Smooth muscle cell (in vitro differentiated cells): ENCODE results near the gene CISD2. TPM values are rescaled to one million over a fixed set of nuclear protein-coding genes. Genes with fewer than 3 reads are reported as not detected.

Source experiments
- DNase-seq: peaks from one replicate; lab custom pipeline; 2025; ENCODE audit not compliant: unreplicated experiment; lab: John Stamatoyannopoulos, UW
- H2AFZ ChIP-seq: fragments of 200-600 bp; sonication (generic); 2 replicates; pipeline ENCODE4 v1.6.0; 2016; ENCODE audit warnings: antibody characterized with exemption, low read depth, mild to moderate bottlenecking
- H3F3A ChIP-seq: fragments of 200-600 bp; sonication (generic); 2 replicates; pipeline ENCODE4 v1.6.0; 2017; ENCODE audit warnings: antibody characterized with exemption, low read depth
- H3K27ac ChIP-seq: fragments of 200-600 bp; sonication (generic); 2 replicates; pipeline ENCODE4 v1.5.1; 2016; ENCODE audit warnings: low read depth, mild to moderate bottlenecking
- H3K27me3 ChIP-seq: fragments of 200-600 bp; sonication (generic); 2 replicates; pipeline ENCODE4 v1.6.1; 2016; ENCODE audit warnings: low read depth, mild to moderate bottlenecking
- H3K36me3 ChIP-seq: fragments of 200-600 bp; sonication (generic); 2 replicates; pipeline ENCODE4 v1.5.1; 2016; ENCODE audit warnings: low read depth
- H3K4me1 ChIP-seq: fragments of 200-600 bp; sonication (generic); 2 replicates; pipeline ENCODE4 v1.5.1; 2016; ENCODE audit warnings: low read depth
- H3K4me2 ChIP-seq: fragments of 200-600 bp; sonication (generic); 2 replicates; pipeline ENCODE4 v1.6.0; 2016; ENCODE audit warnings: mild to moderate bottlenecking
- H3K4me3 ChIP-seq: fragments of 200-600 bp; sonication (generic); 2 replicates; pipeline ENCODE4 v1.5.1; 2016; ENCODE audit warnings: mild to moderate bottlenecking
- H3K79me2 ChIP-seq: fragments of 200-600 bp; sonication (generic); 2 replicates; pipeline ENCODE4 v1.6.0; 2016; ENCODE audit warnings: low read depth, mild to moderate bottlenecking
- H3K9ac ChIP-seq: fragments of 200-600 bp; sonication (generic); 2 replicates; pipeline ENCODE4 v1.6.0; 2016; ENCODE audit warnings: low read depth
- H3K9me3 ChIP-seq: fragments of 200-600 bp; sonication (generic); replicated peaks from 2 replicates; pipeline ENCODE4 v1.5.1; 2016; ENCODE audit warnings: low read depth
- H4K20me1 ChIP-seq: fragments of 200-600 bp; sonication (generic); 2 replicates; pipeline ENCODE4 v1.6.0; 2016; ENCODE audit warnings: low read depth
- CTCF ChIP-seq: fragments of 200-600 bp; sonication (generic); IDR thresholded peaks from 2 replicates; pipeline ENCODE4 v1.5.1; 2017; ENCODE audit warnings: borderline replicate concordance, mild to moderate bottlenecking, antibody characterized with exemption; ENCODE audit not compliant: insufficient read depth, poor library complexity, severe bottlenecking
- WGBS: methylation state at CpG from one replicate; pipeline ENCODE4 v1.1.7; 2016; ENCODE audit warnings: low lambda C conversion rate; 5-methylcytosine and 5-hydroxymethylcytosine counted together
- polyA plus RNA-seq: library from polyadenylated mRNA; unstranded; fragments of >200 nt; fragmentation: Nextera tagmentation; extraction: Ambion mirVana; gene quantifications from 2 replicates; pipeline ENCODE4 v1.2.1, GENCODE V29; 2016
- total RNA-seq: library from RNA; depleted of rRNA; stranded (reverse); fragments of >200 nt; gene quantifications from 2 replicates; pipeline ENCODE4 v1.2.3, GENCODE V29; 2014

CISD2 gene
- total and polyA plus RNA-seq, 2 experiments from 2014 or later: 57.6 to 65.7 TPM

GRCh38 chr4:102867278-102868152, 1.3 kb upstream of the CISD2 start:
- Histone ChIP-seq H3K4me3 (peak overlapping the region; percentile 85), H3K36me3 (no peaks in the 10 kb centered on the region), H3K4me1 (peaks cover 33% of the 10 kb centered on the region), H2AFZ (peak overlapping the region; percentile 90), H3K79me2 (peaks cover 58% of the 10 kb centered on the region), H4K20me1 (no peaks in the 10 kb centered on the region), H3F3A (no peaks in the 10 kb centered on the region), H3K27me3 (no peaks in the 10 kb centered on the region), H3K27ac (peak overlapping the region; percentile 96), H3K4me2 (peak overlapping the region; percentile 92), H3K9ac (no peak overlapping the region), H3K9me3 (no peaks in the 10 kb centered on the region)
- TF ChIP-seq CTCF: no peak
- 88% methylated on average over 12 of the region's 12 CpGs for WGBS
- no peak for DNase-seq

GRCh38 chr4:102868153-102868780, 525 bp upstream of the CISD2 start:
- Histone ChIP-seq H3K36me3 (no peaks in the 10 kb centered on the region), H3K9ac (peak overlapping the region; percentile 88), H3K4me3 (peak overlapping the region; percentile 85), H3K27ac (peak overlapping the region; percentile 96), H3K4me2 (peak overlapping the region; percentile 92), H3K9me3 (no peaks in the 10 kb centered on the region), H3F3A (no peaks in the 10 kb centered on the region), H4K20me1 (no peaks in the 10 kb centered on the region), H3K4me1 (peaks cover 33% of the 10 kb centered on the region), H3K27me3 (no peaks in the 10 kb centered on the region), H2AFZ (peak overlapping the region; percentile 90), H3K79me2 (peaks cover 64% of the 10 kb centered on the region)
- WGBS: 44% methylated on average over 23 of the region's 23 CpGs
- TF ChIP-seq CTCF: no peak
- no peak for DNase-seq

- H3K4me1 ChIP-seq: peaks cover 33% of the 10 kb centered on the region
- peaks cover 70% of the 10 kb centered on the region for H3K79me2 ChIP-seq
- WGBS: 14% methylated on average over 19 of the region's 19 CpGs
Observed at GRCh38 chr4:102869569-102870197, 891 bp downstream of the CISD2 start.

More at GRCh38 chr4:102869569-102870197, 891 bp downstream of the CISD2 start:
- H3K9ac ChIP-seq: peak overlapping the region; percentile 88
- H3K36me3 ChIP-seq: no peaks in the 10 kb centered on the region
- H3K9me3 ChIP-seq: no peaks in the 10 kb centered on the region
- DNase-seq: no peak
- no peak for TF ChIP-seq CTCF
- H3K4me3 ChIP-seq: peak overlapping the region; percentile 85
- no peaks in the 10 kb centered on the region for H3K27me3 ChIP-seq
- peak overlapping the region; percentile 92 for H3K4me2 ChIP-seq
- H4K20me1 ChIP-seq: no peaks in the 10 kb centered on the region
- H3K27ac ChIP-seq: peak overlapping the region; percentile 96
- no peaks in the 10 kb centered on the region for H3F3A ChIP-seq
- H2AFZ ChIP-seq: peak overlapping the region; percentile 90
